Osteoblast (primary cell): Measurements from ENCODE around the gene METTL3. TPM values are rescaled to one million over a fixed set of nuclear protein-coding genes. Genes with fewer than 3 reads are reported as not detected.

Experiments used
- DNase-seq: peaks from one replicate; pipeline ENCODE4 v3.0.0; 2011; ENCODE audit warnings: low spot score, mixed read lengths; ENCODE audit not compliant: insufficient read length; ENCODE audit errors: missing footprints
- H2AFZ ChIP-seq: 2 replicates; pipeline ENCODE4 v1.6.0; 2011; ENCODE audit warnings: mild to moderate bottlenecking, low read length
- H3K27ac ChIP-seq: 2 replicates; pipeline ENCODE4 v1.5.1; 2011; ENCODE audit warnings: mild to moderate bottlenecking, low read depth, low read length, moderate library complexity
- H3K27me3 ChIP-seq: 2 replicates; pipeline ENCODE4 v1.6.0; 2012; ENCODE audit warnings: mild to moderate bottlenecking, control low read depth, inconsistent platforms, low read length, moderate library complexity; ENCODE audit not compliant: insufficient read depth
- H3K36me3 ChIP-seq: 2 replicates; pipeline ENCODE4 v1.5.1; 2011; ENCODE audit warnings: mild to moderate bottlenecking, low read length, control low read depth, moderate library complexity; ENCODE audit not compliant: insufficient read depth
- H3K4me1 ChIP-seq: 2 replicates; pipeline ENCODE4 v1.5.1; 2011; ENCODE audit warnings: mild to moderate bottlenecking, low read length, control low read depth, moderate library complexity; ENCODE audit not compliant: insufficient read depth
- H3K4me2 ChIP-seq: 2 replicates; pipeline ENCODE4 v1.6.0; 2011; ENCODE audit warnings: mild to moderate bottlenecking, low read length; ENCODE audit not compliant: insufficient read depth
- H3K4me3 ChIP-seq: fragments of 200-600 bp; sonication (generic); 3 replicates; pipeline ENCODE4 v1.5.1; 2012; ENCODE audit warnings: mild to moderate bottlenecking, low read length, inconsistent platforms; ENCODE audit not compliant: insufficient read depth
- H3K79me2 ChIP-seq: 2 replicates; pipeline ENCODE4 v1.6.0; 2012; ENCODE audit warnings: mild to moderate bottlenecking, low read length, control low read depth, inconsistent platforms; ENCODE audit not compliant: insufficient read depth
- H3K9me3 ChIP-seq: 2 replicates; pipeline ENCODE4 v1.5.1; 2011; ENCODE audit warnings: low read depth, low read length, control low read depth
- H4K20me1 ChIP-seq: 2 replicates; pipeline ENCODE4 v1.6.0; 2012; ENCODE audit warnings: mild to moderate bottlenecking, low read length, control low read depth; ENCODE audit not compliant: insufficient read depth
- CTCF ChIP-seq: IDR thresholded peaks from 2 replicates; pipeline ENCODE4 v1.5.1; 2011; ENCODE audit warnings: mild to moderate bottlenecking, low read depth, low read length, moderate library complexity; ENCODE audit errors: extremely low read depth
- total RNA-seq: library from RNA; depleted of rRNA; stranded (reverse); fragments of >200 nt; gene quantifications from 2 replicates; pipeline ENCODE4 v1.2.3, GENCODE V29; 2012

Gene METTL3
- total RNA-seq, 1 donor, result 30.4 TPM

GRCh38 chr14:21509432-21510143 is 1.6 kb downstream of the METTL3 start:
- Histone ChIP-seq H3K36me3 (peaks cover 3% of the 10 kb centered on the region), H3K27me3 (no peaks in the 10 kb centered on the region), H2AFZ (no peak overlapping the region), H3K79me2 (peaks cover 58% of the 10 kb centered on the region), H3K9me3 (no peaks in the 10 kb centered on the region), H3K27ac (no peak overlapping the region), H4K20me1 (no peaks in the 10 kb centered on the region), H3K4me3 (peak overlapping the region; percentile 97), H3K4me1 (peaks cover 16% of the 10 kb centered on the region), H3K4me2 (peak overlapping the region; percentile 97)
- TF ChIP-seq CTCF, result no peak
- DNase-seq, result no peak

GRCh38 chr14:21506557-21506956 is 4.6 kb downstream of the METTL3 start:
- Histone ChIP-seq H3K4me3 (no peak overlapping the region), H3K27ac (no peak overlapping the region), H2AFZ (no peak overlapping the region), H3K79me2 (peaks cover 58% of the 10 kb centered on the region), H3K27me3 (no peaks in the 10 kb centered on the region), H4K20me1 (no peaks in the 10 kb centered on the region), H3K36me3 (peaks cover 24% of the 10 kb centered on the region), H3K4me2 (no peak overlapping the region), H3K4me1 (peaks cover 16% of the 10 kb centered on the region), H3K9me3 (no peaks in the 10 kb centered on the region)
- TF ChIP-seq CTCF, result no peak
- DNase-seq, result no peak

GRCh38 chr14:21505012-21505553 is 6.1 kb downstream of the METTL3 start:
- Histone ChIP-seq H3K27ac (no peak overlapping the region), H3K79me2 (peaks cover 48% of the 10 kb centered on the region), H3K27me3 (no peaks in the 10 kb centered on the region), H3K4me3 (no peak overlapping the region), H3K9me3 (no peaks in the 10 kb centered on the region), H3K36me3 (peaks cover 37% of the 10 kb centered on the region), H4K20me1 (no peaks in the 10 kb centered on the region), H3K4me2 (no peak overlapping the region), H3K4me1 (peaks cover 8% of the 10 kb centered on the region), H2AFZ (no peak overlapping the region)
- TF ChIP-seq CTCF, result no peak
- DNase-seq, result no peak

DNA sequence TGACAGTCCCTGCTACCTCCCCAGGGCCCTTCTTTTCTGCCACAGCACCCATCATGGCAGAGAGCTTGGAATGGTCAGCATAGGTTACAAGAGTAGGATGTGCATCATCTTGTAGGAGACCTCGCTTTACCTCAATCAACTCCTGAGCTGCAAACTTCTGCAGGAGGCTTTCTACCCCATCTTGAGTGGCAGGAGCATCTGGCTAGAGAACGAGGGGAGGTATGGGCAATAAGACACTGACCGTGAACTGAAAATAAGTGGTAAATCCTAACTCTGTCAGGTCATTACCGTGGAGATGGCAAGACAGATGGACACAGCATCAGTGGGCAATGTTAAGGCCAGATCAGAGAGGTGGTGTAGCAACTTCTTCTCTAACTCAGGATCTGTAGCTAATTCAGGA is 7.8 kb downstream of the METTL3 start:
- Histone ChIP-seq H3K36me3 (peaks cover 50% of the 10 kb centered on the region), H3K79me2 (peaks cover 32% of the 10 kb centered on the region), H3K4me1 (no peaks in the 10 kb centered on the region), H4K20me1 (no peaks in the 10 kb centered on the region), H3K9me3 (no peaks in the 10 kb centered on the region), H3K27ac (no peak overlapping the region), H3K4me2 (no peak overlapping the region), H3K27me3 (no peaks in the 10 kb centered on the region), H3K4me3 (no peak overlapping the region), H2AFZ (no peak overlapping the region)
- no peak for TF ChIP-seq CTCF
- no peak for DNase-seq
